GDM1 (cell line): ENCODE results near the gene GPR78.

ENCODE experiments used
- DNase-seq: peaks from one replicate; lab custom pipeline; 2025; lab: John Stamatoyannopoulos, UW

Gene GPR78

DNA sequence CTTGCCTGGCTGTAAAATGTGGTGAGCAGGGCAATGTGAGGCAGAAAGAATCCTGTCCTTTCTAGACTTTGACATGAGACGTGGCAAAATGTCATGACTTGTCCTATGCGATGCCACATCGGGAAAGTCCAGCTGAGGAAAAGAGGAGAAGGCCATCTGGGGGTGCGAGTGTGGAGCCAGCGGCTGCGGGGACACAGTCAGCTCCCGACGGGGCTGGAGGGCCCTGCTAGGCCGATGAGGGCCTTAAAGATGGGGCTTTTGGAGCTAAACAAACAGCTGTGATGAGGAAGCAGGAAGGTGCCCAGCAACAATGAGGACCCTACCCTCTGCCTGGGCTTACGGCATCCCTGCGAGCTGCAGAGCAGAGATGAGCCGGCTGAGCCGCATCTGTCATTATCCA lies 20.1 kb downstream of the GPR78 start:
- DNase-seq: no peak

DNA sequence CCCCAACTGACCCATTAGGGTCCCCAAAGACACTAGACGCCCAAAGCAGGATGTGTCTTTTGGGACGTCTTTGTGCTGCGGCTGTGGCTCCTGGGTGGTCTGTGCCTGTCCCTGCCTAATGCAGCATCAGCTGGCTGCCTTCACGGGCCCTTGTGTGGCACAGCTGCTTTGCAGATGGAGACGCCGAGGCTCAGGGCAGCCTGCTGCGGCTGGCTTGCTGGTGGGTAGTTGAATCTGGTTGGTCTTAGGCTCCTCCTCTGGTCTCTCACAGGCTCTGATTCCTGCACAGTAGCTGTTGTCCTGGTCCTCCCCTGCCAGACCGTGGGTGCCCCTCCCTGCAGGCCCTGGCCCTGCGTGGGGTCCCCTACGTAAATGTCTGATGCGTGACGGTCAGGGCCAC lies 20.5 kb downstream of the GPR78 start:
- DNase-seq: no peak

DNA sequence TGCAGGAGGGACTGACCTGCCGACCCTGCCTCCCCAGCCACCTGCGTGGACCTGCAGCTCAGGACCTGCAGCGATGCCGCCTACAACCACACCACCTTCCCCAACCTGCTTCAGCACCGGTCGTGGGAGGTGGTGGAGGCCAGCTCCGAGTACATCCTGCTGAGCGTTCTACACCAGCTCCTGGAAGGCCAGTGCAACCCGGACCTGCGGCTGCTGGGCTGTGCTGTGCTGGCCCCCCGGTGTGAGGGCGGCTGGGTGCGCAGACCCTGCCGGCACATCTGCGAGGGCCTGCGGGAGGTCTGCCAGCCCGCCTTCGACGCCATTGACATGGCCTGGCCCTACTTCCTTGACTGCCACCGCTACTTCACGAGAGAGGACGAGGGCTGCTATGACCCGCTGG lies 20.9 kb downstream of the GPR78 start:
- DNase-seq: no peak

DNA sequence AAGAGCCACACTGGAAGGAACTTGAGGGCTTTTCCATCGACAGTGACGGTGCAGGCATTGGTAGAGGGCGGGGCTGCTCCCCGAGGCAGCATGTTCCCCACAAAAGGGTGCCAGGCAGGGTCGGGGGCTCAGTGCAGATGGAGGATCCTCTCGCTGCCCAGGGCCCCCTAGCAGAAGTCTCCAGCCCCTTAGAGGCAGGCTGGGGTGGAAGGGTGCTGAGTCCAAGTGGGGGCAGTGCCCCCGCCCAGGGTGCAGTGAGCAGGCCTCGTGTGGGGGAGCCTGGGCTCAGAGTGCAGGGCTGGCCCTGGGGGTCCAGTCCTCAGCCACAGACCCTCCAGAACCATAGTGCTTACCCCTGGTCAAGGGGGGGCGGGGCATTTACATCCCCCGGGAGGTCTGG lies 21.4 kb downstream of the GPR78 start:
- DNase-seq: no peak

DNA sequence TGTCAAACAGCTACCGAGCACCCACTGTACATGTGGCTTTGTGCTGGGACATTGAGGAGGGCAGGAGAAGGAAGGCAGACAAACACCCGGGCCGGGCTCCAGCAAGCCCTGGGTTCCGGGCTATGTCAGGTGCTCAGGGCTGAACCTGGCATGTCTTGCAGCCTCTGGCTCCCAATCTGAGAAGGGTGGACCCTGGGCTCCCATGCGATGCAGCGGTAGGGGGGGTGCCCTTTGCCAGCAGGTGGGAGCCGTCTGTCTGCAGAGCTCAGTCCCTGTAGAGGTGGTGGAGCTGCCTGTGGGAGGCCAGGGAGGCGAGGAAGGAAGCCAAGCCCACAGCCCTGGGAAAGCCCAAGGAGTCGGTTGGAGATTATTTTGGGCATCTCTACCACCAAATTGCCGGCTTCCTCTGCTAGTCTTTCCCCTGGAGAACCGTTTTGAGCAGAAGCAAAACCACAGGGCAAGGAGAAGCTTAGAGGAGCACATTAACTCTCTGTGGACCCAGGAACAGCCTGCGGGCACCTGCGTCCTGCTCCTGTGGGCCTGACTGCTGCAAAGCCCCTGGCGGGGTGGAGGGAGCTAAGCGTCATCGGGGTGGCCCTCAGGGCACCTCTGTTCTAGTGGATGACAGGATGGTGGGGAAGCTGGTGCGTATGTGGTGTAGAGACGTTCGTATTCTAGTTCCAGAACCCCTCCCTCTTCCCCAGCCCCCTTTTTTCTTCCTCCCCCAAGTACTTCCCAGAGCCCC lies 22.7 kb downstream of the GPR78 start:
- DNase-seq: peak; percentile 76

DNA sequence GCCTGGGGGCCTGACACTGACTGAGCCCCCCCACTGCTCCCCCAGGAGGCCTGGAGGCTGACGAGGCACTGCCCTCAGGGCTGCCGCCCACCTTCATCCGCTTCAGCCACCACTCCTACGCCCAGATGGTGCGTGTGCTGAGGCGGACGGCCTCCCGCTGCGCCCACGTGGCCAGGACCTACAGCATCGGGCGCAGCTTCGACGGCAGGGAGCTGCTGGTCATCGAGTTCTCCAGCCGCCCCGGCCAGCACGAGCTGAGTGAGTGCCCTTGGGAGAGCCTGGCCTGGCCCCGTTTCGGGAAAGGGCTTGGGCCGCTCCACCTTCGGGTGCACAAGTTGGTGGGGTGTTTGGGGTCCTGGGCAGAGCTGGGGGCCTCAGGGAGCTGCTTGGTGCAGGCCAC lies 23.7 kb downstream of the GPR78 start:
- no peak for DNase-seq

DNA sequence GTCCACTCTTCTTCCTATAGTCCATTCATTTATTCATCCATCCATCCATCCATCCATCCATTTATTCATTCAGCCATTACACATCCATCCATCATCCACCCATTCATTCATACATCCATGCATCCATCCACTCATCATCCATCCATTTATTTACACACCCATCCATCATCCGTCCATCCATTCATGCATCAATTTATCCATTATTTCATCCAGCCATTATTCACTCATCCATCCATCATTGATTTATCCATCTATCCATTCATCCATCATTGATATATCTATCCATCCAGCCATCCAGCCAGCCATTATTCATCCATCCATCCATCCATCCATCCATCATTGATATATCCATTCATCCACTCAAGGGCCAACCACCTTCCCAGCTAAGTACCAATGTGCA lies 25.1 kb downstream of the GPR78 start:
- DNase-seq: no peak

DNA sequence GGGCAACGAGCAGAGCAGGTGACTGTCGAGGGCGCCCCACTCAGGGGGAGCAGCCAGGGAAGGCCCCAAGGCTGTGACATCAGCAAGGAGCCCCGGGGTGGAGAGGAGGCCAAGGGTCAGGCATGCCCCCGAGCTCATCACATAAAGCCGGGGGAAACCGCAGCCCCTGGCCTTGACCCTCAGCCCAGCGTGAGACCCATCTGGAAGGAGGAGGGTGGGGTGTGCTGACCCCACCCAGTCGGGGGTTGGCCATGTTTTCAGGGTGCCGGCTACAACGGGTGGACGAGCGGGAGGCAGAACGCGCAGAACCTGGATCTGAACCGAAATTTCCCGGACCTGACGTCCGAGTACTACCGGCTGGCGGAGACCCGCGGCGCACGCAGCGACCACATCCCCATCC lies 26.3 kb downstream of the GPR78 start:
- no peak for DNase-seq

DNA sequence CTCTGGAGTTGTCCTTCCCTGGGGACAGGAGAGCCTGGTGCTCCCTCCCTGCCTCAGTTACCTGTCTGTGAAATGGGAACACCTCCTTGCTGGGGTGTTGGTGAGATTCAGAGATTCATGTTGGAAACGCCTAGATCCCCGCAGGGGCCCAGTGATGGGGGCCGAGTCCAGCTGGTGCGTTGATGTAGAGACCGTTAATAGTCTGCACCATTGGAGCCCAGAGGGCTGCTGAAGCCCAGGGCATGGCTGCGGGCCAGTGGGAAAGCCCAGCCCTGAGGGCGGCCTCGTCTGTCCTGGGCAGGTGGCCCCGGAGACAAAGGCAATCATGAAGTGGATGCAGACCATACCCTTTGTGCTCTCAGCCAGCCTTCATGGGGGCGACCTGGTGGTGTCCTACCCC lies 26.8 kb downstream of the GPR78 start:
- no peak for DNase-seq

DNA sequence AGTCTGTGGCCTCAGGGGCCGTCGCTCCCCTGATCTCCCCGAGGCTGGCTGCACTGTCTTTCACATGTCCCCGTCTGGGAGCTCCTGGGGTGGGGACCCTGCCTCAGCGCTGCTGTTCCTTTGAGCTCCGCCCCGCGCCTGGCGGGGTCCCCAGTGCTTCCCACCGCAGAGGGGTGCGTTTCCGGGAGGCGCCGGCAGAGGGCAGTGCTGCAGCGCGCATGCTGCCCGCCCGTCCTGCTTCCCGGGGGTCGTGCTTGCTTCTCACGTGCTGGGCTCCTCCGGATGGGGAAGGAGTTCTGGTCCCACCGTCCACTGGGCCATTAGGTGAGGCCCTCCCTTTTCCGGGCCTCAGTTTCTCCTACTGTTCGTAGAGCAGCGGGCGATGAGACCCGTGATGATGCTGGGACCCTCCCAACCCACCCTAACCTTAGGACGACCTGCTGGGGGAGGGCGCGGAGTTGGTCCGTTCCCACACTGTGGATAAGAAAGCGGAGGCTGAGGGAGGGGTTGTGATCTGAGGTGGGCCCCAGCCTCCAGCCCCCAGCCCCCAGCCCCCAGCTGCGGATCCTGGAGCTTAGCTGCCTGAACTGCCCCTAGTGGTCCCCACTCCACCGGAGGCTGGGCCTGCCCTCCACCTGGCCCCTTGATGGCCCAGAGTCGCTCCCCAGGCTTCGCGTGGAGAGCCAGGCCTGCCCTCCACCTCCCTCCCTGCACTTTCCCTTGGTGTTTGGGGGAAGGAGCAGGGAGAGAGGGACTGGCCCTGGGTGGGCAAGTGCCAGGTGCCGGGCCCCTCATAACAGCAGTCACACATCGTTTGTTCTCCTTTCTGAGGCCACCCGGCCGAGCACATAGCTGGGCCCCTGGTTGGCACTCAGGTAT lies 27.6 kb downstream of the GPR78 start:
- peak; percentile 10 for DNase-seq

DNA sequence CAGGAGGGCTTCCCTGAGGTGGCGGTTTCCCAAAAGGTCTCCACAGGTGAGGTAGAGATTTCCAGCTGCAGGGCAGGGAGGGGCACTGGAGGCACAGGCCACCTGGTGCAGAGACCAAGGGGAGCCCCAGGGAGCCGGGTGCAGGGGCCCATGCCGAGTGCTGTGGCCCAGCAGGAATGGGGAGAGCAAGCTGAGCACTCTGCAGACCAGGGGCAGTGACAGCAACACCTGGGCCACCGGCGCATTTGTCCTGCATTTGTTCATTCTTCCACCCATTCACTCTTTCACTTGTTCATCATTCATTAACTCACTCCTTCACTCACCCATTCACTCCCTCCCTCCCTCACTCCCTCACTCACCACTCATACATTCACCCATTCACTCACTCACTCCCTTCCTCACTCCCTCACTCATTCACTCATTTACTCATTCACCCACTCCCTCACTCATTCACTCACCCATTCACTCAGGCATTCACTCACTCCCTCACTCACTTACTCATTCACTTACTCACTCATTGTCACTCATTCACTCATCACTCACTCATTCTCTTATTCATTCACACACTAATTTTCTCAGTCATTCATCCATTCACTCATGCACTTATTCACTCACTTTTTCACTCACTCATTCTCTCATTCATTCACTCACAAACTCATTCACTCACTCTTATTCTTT lies 28.7 kb downstream of the GPR78 start:
- DNase-seq: no peak

DNA sequence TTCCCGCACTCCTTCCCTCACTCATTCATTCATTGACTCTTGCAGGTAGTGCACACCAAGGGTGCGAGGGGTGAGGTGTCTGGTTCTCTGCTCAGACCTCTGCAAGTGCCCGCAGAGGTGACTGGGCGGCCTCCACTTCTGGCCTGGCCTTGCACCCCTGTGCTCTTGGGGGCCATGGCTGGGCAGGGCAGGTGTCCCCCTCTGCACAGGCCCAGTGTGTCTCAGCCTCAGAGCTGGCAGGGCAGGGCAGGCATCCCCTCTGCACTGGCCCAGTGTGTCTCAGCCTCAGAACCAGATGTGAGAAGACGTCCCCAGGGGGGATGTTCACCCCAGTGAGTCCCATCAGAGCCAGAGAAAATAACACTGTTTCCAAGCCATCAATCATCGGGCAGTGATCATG lies 29.2 kb downstream of the GPR78 start:
- DNase-seq: no peak

DNA sequence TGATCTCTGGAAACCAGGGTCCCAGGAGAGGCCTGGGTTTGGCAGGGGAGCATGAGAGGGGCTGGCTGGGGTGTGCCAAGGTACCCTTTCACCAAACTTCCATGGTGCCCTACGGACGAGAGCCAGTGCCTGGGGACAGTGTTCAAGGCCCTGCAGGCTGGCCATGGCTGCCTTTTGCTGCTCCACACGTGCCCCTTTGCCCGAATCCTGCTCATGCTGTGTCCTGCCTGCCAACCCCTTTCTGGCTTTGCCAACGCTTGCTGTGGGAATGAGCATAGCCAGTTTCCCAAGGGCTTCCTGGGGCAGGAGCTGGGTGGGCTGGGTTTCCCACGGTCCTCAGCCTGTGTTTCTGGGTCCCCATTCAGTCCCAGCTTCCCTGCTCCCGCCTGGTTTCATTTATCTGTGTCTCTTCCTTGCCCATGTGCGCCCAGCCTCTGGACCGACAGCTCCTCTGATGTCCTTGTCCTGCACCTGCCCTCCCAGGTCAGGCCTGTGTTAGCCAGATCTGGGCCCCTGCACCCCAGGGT lies 29.7 kb downstream of the GPR78 start:
- DNase-seq: no peak

DNA sequence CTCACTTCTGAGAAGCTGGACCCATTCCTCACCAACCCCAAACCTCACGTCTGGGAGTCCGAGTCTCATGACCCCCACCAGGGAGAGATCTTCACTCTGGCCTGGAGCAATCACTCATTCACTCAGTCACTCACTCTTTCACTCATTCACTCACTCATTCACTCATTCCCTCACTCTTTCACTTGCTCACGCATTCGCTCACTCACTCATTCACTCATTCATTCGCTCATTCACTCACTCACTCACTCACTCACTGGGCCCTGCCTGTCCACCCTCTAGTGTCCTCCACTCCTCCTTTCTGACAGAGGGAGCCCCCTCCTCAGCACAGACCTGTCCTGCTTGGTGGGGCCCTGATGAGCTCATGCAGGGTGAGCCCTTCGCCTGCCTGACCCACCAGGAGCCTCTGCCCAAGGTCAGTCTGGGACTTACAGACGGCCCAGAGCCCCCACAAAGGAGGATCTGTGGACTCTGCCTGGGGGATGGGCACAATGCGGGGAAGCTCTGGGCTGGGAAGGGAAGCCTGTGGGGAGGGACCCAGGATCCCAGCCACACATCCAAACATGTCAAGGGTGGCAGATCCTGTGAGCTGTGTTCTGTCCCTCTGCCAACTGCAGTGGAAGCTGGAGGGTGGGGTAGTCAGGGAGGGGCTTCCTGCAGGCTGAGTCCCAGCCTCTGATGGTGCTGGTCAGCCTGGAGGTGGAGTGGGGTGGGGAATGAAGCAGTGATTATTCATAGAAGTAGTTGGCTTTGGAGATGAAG lies 30.8 kb downstream of the GPR78 start:
- DNase-seq: no peak

DNA sequence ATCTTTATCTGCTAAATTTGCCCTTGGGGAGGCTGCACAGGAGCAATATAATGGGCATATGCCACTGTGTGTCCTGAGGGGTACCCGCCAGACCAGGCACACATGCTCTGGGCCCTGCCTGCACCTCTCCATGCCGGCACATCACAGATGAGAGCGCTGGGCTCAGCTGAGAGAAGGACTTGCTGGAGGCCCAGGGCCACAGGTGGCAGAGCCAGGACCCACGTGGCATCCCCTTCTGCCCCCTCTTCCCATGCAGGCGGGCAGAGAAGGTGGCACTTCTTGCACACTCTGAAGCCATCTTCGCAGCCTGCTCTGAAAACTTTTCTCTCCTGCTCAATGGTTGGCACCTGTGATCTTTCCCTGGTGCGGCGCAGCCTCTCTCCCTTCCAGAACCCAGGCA lies 32.5 kb downstream of the GPR78 start:
- no peak for DNase-seq

DNA sequence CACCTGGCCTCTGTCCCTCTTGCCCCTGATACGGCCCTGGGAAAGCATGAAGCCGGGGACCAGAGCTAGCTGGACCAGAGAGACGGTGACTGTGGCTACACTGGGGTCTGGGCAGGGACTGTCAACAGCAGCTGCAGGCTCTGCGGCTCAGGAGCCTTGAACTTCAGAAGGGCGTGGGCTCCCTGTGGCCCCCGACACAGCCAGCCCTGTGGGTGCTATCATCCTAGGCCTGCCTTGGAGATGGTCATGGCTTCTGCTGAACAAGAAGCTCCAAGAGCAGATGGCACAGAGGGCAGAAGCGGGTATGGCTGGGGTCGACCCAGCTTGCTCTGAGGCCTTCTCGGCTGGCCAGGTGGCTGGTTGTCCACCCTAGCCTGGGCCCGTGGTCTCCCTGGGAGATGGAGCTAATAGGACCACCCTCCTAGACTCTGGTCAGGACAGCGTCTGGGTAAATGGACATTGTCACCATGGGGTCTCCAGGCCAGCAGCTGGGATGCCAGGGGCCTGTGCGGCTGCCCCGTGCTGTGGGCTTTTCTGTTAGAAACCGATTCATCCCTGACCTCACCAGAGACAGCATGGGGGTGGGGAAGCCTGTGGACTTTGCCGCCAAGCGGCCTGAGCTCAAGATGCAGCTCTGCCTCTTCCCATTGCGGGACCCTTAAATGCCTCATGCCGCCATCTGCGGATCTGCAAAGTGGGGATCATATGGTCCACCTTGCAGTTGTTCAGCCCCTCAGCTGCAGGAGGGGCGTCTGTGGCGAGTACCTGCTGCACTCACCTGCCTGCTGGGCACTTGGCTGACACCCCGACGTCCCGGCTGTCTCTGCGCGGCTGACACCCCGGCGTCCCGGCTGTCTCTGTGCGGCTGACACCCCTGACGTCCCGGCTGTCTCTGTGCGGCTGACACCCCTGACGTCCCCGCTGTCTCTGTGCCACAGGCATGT lies 33.5 kb downstream of the GPR78 start:
- no peak for DNase-seq

DNA sequence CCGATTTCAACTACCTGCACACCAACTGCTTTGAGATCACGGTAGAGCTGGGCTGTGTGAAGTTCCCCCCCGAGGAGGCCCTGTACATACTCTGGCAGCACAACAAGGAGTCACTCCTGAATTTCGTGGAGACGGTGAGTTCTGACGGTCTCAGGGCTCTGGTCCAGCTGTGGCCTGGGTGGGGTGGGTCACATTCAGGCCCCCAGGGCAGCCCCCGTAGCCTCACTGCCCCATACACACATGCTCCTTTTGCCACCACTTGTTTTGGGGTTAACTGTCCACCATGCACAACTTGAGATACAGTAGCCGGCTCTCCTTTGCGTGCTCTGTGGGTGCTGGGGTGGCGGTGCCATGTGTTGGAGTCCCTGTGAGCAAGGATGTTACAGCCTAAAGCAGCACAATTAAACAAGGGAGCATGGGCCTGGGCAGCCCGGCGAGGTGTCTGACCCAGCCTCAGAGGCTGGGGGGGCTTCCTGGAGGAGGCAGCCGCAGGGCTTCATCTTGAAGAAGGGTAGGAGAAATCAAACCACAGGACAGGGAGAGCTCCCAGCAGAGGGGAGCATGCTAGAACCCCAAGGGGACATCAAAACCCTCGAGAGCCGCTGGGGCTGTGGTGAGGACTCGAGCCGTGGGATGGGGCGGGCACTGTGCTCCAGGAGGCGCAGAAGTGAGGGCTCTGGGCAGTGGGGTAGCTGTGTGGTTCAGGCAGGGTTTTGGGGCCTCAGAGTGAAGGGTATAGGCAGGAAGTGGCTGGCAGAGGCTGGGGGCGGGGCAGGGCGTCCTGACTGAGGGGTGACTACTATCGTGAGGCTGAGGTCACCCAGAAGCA lies 34.4 kb downstream of the GPR78 start:
- DNase-seq: no peak

DNA sequence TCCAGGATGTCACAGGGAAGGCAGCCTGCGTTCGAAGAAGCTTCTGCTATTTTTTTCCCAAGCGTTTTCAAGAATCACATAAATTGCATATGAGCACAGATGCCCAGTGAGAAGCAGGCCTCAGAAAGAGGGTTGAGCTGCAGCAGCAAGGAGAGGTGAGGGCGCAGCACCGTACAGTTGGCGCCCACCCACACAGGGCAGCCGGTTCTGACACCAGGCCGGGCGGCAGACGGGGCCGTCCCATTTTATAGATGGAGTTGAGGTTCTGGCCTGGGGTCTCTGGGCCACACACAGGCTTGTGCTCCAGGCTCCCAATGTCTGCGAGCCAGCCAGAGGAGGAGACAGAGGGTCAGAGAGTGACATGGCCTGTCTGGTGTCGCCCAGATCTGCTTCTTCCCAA lies 35.2 kb downstream of the GPR78 start:
- no peak for DNase-seq

DNA sequence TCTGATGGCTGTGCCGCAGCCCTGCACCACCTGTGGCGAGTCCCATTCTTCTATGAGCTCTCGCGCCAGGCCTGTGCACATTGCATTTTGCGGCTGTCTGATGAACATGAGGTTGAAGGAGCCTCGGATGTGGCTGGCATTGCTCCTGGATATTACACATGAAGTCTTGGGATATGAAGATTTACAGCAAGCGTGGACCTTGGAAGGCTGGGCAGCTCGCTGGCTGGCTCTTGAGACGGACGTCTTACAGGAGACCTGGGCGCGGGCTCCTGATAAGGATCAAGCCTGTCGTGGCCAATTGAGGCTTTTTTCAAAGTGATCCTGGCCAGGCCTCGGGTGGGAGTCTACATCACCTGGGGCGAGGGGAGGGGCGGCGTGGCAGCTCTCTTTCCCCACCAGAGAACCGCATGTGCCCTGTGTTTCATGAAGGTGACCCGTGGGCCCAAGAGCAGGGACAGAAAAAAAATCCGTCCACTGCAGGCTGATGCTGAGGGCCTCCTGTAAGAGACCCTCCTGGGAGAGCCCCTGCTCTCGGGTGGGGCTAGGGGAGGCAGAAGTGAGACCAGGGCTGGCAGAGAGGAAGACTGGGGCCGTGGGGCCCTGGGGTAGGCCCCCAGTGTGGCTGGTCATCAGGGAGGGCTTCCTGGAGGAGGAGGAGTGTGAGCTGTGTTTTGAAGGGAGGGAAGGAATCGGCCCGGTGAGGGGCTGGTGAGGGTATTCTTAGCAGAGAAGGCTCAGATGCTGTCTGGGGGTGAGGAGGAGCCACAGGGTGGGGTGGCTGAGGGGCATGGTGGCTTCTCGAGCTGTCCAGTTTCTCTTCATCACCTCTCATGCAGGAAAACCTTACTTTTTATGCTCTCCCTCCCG lies 36.0 kb downstream of the GPR78 start:
- no peak for DNase-seq
